Measurements from ENCODE around the gene C3orf49. TPM values are rescaled to one million over a fixed set of nuclear protein-coding genes. Genes with fewer than 3 reads are reported as not detected.

The C3orf49 gene
- total and polyA plus RNA-seq, 5 experiments from 2014 or later = not detected

- ATAC-seq (peak; percentile 57 to 63), DNase-seq (peak; percentile 19 to 67 (median 57))
- POLR2A ChIA-PET = no interaction called here
- Mint-ChIP-seq H3K36me3 (no peaks in the 10 kb centered on the region), H3K27me3 (no peaks in the 10 kb centered on the region), H3K4me3 (no peak overlapping the region), H3K27ac (no peak overlapping the region), H3K9me3 (no peaks in the 10 kb centered on the region), H3K4me1 (peaks cover 0 to 6% (median 0%) of the 10 kb centered on the region in 4 donors)
Measured at GRCh38 chr3:63818282-63819150, 583 bp upstream of the C3orf49 start.

DNA sequence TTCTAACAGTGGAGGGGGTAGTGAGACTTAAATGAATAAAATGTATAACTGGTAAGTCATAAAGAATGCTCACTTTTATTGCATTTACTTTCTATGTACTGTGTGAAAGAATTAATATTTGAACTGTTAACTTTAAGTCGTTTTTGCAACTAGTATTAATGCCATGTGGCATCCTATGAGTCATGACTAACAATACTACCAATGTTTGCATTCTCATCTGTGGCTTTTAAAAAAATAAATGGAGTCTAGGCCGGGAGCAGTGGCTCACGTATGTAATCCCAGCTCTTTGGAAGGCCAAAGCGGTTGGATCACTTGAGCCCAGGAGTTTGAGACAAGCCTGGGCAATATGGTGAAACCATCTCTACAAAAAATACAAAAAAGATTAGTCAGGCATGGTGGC lies 5.2 kb downstream of the C3orf49 start:
- H3K27ac Mint-ChIP-seq = no peak overlapping the region

DNA sequence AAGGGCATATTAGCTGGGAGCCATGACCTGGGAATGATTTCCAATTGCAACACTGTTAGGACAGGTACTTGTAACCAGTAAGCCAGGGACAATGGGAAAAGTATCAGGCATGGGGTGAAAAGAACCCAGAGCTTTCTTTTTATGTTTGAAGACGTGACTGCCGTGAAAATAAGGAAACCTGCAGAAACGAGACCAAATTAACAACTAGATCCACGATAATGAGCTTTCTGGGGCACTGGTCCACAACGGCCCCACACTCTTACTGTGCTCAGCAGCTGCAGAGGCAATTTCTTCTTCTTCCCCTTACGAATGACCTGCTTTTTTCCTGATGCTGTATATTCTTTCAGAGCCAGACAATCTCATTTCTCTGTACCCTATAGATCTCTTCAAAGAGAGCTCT lies 11.4 kb downstream of the C3orf49 start:
- no peaks in the 10 kb centered on the region for H3K9me3 Mint-ChIP-seq
- POLR2A ChIA-PET = interaction anchor here (1.3 kb wide), 1 partner anchor 14 kb away, joined by 3 read pairs; no protein-coding TSS in a partner anchor
- peaks cover 0 to 1% (median 0%) of the 10 kb centered on the region in 4 donors for H3K4me1 Mint-ChIP-seq
- DNase-seq (no peak), ATAC-seq (no peak)
- H3K36me3 Mint-ChIP-seq = peaks cover 0 to 61% (median 27%) of the 10 kb centered on the region in 3 donors
- no peak overlapping the region for H3K4me3 Mint-ChIP-seq
- no peaks in the 10 kb centered on the region for H3K27me3 Mint-ChIP-seq
- H3K27ac Mint-ChIP-seq = no peak overlapping the region

More for the DNA sequence above, 5.2 kb downstream of the C3orf49 start:
- ATAC-seq (no peak), DNase-seq (no peak)
- no peaks in the 10 kb centered on the region for H3K27me3 Mint-ChIP-seq
- POLR2A ChIA-PET = no interaction called here
- H3K4me1 Mint-ChIP-seq = peaks cover 0 to 1% (median 0%) of the 10 kb centered on the region in 4 donors
- peaks cover 0 to 12% (median 3%) of the 10 kb centered on the region in 3 donors for H3K36me3 Mint-ChIP-seq
- no peaks in the 10 kb centered on the region for H3K9me3 Mint-ChIP-seq
- no peak overlapping the region for H3K4me3 Mint-ChIP-seq

GRCh38 chr3:63832395-63832794 lies 13.3 kb downstream of the C3orf49 start:
- POLR2A ChIA-PET = no interaction called here
- no peak for DNase-seq
- H3K9me3 Mint-ChIP-seq = no peaks in the 10 kb centered on the region
- H3K4me3 Mint-ChIP-seq = no peak overlapping the region
- no peak overlapping the region for H3K27ac Mint-ChIP-seq
- peaks cover 0 to 71% (median 29%) of the 10 kb centered on the region in 3 donors for H3K36me3 Mint-ChIP-seq
- ATAC-seq = no peak
- no peaks in the 10 kb centered on the region for H3K27me3 Mint-ChIP-seq
- no peaks in the 10 kb centered on the region for H3K4me1 Mint-ChIP-seq

- DNase-seq (no peak), ATAC-seq (no peak)
- no peaks in the 10 kb centered on the region for H3K27me3 Mint-ChIP-seq
- peaks cover 0 to 3% (median 0%) of the 10 kb centered on the region in 9 donors for H3K9me3 Mint-ChIP-seq
- peaks cover 0 to 12% (median 7%) of the 10 kb centered on the region in 4 donors for H3K4me1 Mint-ChIP-seq
- no peak overlapping the region for H3K27ac Mint-ChIP-seq
- POLR2A ChIA-PET = interaction anchor here (0.7 kb wide), 1 partner anchor 81 kb away, joined by 3 read pairs; no protein-coding TSS in a partner anchor
- H3K4me3 Mint-ChIP-seq = no peak overlapping the region
- H3K36me3 Mint-ChIP-seq = peaks cover 0 to 11% (median 11%) of the 10 kb centered on the region in 3 donors
Measured at GRCh38 chr3:63841704-63842103, 22.6 kb downstream of the C3orf49 start.

- Mint-ChIP-seq H3K9me3 (peaks cover 0 to 3% (median 0%) of the 10 kb centered on the region in 9 donors), H3K4me3 (no peak overlapping the region), H3K36me3 (peaks cover 0 to 11% (median 7%) of the 10 kb centered on the region in 3 donors), H3K4me1 (peaks cover 0 to 13% (median 7%) of the 10 kb centered on the region in 4 donors), H3K27me3 (no peaks in the 10 kb centered on the region), H3K27ac (no peak overlapping the region)
- POLR2A ChIA-PET = interaction anchor here (0.7 kb wide), 1 partner anchor 80 kb away, joined by 3 read pairs; no protein-coding TSS in a partner anchor
- ATAC-seq (no peak), DNase-seq (no peak)
Measured at GRCh38 chr3:63842127-63842526, 23.0 kb downstream of the C3orf49 start.

- DNase-seq = no peak
- H3K27me3 Mint-ChIP-seq = no peaks in the 10 kb centered on the region
- POLR2A ChIA-PET = no interaction called here
- H3K9me3 Mint-ChIP-seq = peaks cover 0 to 3% (median 0%) of the 10 kb centered on the region in 9 donors
- peaks cover 0 to 7% (median 0%) of the 10 kb centered on the region in 3 donors for H3K36me3 Mint-ChIP-seq
- no peak for ATAC-seq
- peaks cover 0 to 22% (median 10%) of the 10 kb centered on the region in 4 donors for H3K4me1 Mint-ChIP-seq
- H3K4me3 Mint-ChIP-seq = no peak overlapping the region
- peak overlapping the region in 2 of 10 donors; percentile 43 to 56 for H3K27ac Mint-ChIP-seq
Measured at GRCh38 chr3:63845215-63845614, 26.1 kb downstream of the C3orf49 start.

- peaks cover 8 to 26% (median 10%) of the 10 kb centered on the region in 4 donors for H3K4me1 Mint-ChIP-seq
- POLR2A ChIA-PET = no interaction called here
- H3K9me3 Mint-ChIP-seq = no peaks in the 10 kb centered on the region
- H3K27me3 Mint-ChIP-seq = no peaks in the 10 kb centered on the region
- H3K36me3 Mint-ChIP-seq = no peaks in the 10 kb centered on the region
- ATAC-seq (no peak), DNase-seq (no peak)
- H3K27ac Mint-ChIP-seq = peak overlapping the region in 2 of 10 donors; percentile 16 to 63
- no peak overlapping the region for H3K4me3 Mint-ChIP-seq
Measured at GRCh38 chr3:63847718-63848450, 28.8 kb downstream of the C3orf49 start.

DNA sequence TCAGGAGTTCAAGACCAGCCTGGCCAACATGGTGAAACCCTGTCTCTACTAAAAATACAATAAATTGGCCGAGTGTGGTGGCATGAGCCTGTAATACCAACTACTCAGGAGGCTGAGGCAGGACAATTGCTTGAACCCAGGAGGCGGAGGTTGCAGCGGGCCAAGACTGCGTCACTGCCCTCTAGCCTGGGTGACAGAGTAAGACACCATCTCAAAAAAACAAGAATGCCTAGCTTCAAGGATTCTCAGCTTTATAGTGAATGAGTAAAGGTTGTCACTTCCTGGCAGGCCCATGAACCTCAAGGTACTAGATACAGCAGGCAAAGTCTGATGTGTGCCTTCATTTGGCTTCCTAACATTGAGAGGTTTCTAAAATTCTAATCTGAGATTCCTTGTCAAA lies 30.1 kb downstream of the C3orf49 start:
- Mint-ChIP-seq H3K27me3 (no peaks in the 10 kb centered on the region), H3K9me3 (no peaks in the 10 kb centered on the region)
- ATAC-seq = no peak

GRCh38 chr3:63851287-63851686 lies 32.2 kb downstream of the C3orf49 start:
- Mint-ChIP-seq H3K36me3 (no peaks in the 10 kb centered on the region), H3K27ac (no peak overlapping the region), H3K9me3 (no peaks in the 10 kb centered on the region), H3K4me3 (no peak overlapping the region), H3K4me1 (peaks cover 5 to 29% (median 19%) of the 10 kb centered on the region in 4 donors), H3K27me3 (no peaks in the 10 kb centered on the region)
- ATAC-seq (no peak), DNase-seq (no peak)
- POLR2A ChIA-PET = no interaction called here

More for the DNA sequence above, 30.1 kb downstream of the C3orf49 start:
- POLR2A ChIA-PET = no interaction called here
- Mint-ChIP-seq H3K4me1 (peaks cover 8 to 23% (median 10%) of the 10 kb centered on the region in 4 donors), H3K4me3 (no peak overlapping the region), H3K36me3 (no peaks in the 10 kb centered on the region), H3K27ac (peak overlapping the region in 1 of 10 donors; percentile 54)
- DNase-seq = no peak

DNA sequence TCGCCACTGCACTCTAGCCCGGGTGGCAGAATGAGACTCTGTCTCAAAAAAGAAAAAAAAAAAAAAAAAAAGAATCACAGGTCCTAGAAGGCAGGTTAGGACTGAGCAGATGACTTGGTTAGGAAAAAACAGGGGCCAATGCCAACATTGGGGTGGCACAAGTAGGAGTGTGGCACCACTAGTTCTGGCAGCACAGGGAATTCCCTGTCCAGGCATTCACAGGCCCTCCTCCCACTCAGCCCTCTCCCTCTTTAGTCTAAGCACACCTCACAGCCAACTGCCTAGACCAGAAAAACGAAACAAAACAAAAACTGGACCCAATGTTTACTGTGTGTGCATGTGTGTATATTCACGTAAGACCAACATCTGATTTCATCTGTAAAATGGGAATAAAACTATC lies 34.0 kb downstream of the C3orf49 start:
- POLR2A ChIA-PET = no interaction called here
- no peaks in the 10 kb centered on the region for H3K9me3 Mint-ChIP-seq
- H3K27me3 Mint-ChIP-seq = no peaks in the 10 kb centered on the region
- DNase-seq (no peak), ATAC-seq (no peak)
- no peaks in the 10 kb centered on the region for H3K36me3 Mint-ChIP-seq
- no peak overlapping the region for H3K27ac Mint-ChIP-seq
- peaks cover 5 to 37% (median 32%) of the 10 kb centered on the region in 4 donors for H3K4me1 Mint-ChIP-seq
- no peak overlapping the region for H3K4me3 Mint-ChIP-seq

- peak overlapping the region in 4 of 10 donors; percentile 7 to 74 (median 46) for H3K27ac Mint-ChIP-seq
- DNase-seq = no peak
- no peak for ATAC-seq
- no peak overlapping the region for H3K4me3 Mint-ChIP-seq
- no peaks in the 10 kb centered on the region for H3K36me3 Mint-ChIP-seq
- H3K4me1 Mint-ChIP-seq = peaks cover 10 to 55% (median 40%) of the 10 kb centered on the region in 4 donors
- H3K27me3 Mint-ChIP-seq = no peaks in the 10 kb centered on the region
- no peaks in the 10 kb centered on the region for H3K9me3 Mint-ChIP-seq
- POLR2A ChIA-PET = no interaction called here
Measured at GRCh38 chr3:63855333-63855940, 36.3 kb downstream of the C3orf49 start.
